AG09309 (cell line): ENCODE measurements around the gene RPS2.

Experiments used
- DNase-seq: peaks from one replicate; pipeline ENCODE4 v3.0.0-alpha.2; 2010; ENCODE audit warnings: low read depth
- H3K4me3 ChIP-seq: 2 replicates; pipeline ENCODE4 v1.5.1; 2011; ENCODE audit warnings: mild to moderate bottlenecking, low read depth, low read length, moderate library complexity; ENCODE audit not compliant: control insufficient read depth
- TF ChIP-seq, protein P1 (sequence below): IDR thresholded peaks from 2 replicates; pipeline ENCODE4 v1.5.1; 2011; ENCODE audit warnings: mild to moderate bottlenecking, low read depth, low read length, inconsistent platforms; ENCODE audit not compliant: insufficient read depth, control insufficient read depth; ENCODE audit errors: missing control alignments

The RPS2 gene

DNA sequence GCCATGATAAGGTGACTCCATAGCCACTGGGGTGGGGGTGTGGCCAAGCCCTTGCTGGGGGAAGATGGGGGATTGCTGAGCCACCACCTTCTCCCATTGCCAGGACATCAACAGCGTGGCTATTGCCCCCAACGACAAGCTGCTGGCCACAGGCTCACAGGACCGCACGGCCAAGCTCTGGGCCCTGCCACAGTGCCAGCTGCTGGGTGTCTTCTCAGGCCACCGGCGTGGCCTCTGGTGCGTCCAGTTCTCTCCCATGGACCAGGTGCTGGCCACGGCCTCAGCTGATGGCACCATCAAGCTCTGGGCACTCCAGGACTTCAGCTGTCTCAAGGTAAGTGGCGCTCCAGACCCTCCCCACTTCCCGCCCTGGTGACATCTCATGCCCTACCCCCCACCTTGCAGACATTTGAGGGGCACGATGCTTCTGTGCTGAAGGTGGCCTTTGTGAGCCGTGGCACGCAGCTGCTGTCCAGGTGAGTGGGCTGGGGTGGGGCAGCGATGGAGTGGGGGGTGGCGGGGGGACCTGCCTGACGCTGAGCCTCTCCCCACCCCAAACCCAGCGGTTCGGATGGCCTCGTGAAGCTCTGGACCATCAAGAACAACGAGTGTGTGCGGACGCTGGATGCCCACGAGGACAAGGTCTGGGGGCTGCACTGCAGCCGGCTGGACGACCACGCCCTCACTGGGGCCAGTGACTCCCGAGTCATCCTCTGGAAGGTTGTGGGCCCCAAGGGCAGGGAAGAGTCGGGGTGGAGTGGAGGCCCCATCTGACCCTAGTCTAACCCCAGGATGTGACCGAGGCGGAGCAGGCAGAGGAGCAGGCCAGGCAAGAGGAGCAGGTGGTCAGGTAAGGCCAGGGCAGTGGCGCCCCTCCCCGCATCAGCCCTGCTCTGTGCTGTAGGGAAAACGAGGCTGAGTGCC is 12.6 kb upstream of the RPS2 start:
- DNase-seq = no peak
- TF ChIP-seq, protein P1, sequence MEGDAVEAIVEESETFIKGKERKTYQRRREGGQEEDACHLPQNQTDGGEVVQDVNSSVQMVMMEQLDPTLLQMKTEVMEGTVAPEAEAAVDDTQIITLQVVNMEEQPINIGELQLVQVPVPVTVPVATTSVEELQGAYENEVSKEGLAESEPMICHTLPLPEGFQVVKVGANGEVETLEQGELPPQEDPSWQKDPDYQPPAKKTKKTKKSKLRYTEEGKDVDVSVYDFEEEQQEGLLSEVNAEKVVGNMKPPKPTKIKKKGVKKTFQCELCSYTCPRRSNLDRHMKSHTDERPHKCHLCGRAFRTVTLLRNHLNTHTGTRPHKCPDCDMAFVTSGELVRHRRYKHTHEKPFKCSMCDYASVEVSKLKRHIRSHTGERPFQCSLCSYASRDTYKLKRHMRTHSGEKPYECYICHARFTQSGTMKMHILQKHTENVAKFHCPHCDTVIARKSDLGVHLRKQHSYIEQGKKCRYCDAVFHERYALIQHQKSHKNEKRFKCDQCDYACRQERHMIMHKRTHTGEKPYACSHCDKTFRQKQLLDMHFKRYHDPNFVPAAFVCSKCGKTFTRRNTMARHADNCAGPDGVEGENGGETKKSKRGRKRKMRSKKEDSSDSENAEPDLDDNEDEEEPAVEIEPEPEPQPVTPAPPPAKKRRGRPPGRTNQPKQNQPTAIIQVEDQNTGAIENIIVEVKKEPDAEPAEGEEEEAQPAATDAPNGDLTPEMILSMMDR = no peak
- H3K4me3 ChIP-seq = no peak overlapping the region

DNA sequence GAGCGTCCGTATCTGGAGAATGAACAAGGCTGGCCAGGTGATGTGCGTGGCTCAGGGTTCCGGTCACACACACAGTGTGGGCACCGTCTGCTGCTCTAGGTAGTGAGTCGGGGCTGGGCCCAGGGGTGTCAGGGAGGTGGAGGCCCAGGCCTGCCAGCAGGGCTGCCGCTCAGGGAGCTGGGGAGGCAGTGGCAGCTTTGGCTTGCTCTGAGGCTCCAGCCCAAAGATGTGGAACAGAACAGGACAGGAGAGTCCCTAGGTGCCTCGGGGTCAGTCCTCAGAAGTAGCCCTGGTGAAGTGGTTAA is 11.5 kb upstream of the RPS2 start:
- no peak for DNase-seq
- TF ChIP-seq, protein P1 = no peak
- H3K4me3 ChIP-seq = no peak overlapping the region

DNA sequence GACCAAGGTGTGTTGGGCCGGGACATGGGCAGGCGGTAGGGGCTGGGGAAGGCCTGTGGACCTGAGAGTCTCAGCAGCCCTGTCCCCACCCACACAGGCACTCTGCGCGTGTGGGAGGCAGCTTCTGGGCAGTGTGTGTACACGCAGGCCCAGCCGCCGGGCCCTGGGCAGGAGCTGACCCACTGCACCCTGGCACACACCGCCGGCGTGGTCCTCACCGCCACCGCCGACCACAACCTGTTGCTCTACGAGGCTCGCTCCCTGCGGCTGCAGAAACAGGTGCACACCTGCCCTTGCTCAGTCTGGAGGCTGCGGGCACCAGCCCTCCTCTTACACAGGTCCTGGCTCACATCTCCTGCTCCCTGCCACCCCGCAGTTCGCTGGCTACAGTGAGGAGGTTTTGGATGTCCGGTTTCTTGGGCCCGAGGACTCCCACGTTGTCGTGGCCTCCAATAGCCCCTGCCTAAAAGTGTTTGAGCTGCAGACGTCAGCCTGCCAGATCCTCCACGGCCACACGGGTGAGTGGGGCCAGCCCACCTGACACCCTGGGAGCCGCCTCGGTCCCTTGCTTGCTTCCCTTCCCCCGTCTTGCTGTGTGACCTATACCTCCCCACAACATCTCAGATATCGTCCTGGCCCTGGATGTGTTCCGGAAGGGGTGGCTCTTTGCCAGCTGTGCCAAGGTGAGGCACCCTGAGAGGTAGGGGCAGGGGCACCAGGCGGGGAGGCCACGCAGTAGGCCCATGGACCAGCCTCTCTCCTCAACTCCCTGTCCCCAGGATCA is 11.0 kb upstream of the RPS2 start:
- DNase-seq = no peak
- TF ChIP-seq, protein P1 = no peak
- no peak overlapping the region for H3K4me3 ChIP-seq

DNA sequence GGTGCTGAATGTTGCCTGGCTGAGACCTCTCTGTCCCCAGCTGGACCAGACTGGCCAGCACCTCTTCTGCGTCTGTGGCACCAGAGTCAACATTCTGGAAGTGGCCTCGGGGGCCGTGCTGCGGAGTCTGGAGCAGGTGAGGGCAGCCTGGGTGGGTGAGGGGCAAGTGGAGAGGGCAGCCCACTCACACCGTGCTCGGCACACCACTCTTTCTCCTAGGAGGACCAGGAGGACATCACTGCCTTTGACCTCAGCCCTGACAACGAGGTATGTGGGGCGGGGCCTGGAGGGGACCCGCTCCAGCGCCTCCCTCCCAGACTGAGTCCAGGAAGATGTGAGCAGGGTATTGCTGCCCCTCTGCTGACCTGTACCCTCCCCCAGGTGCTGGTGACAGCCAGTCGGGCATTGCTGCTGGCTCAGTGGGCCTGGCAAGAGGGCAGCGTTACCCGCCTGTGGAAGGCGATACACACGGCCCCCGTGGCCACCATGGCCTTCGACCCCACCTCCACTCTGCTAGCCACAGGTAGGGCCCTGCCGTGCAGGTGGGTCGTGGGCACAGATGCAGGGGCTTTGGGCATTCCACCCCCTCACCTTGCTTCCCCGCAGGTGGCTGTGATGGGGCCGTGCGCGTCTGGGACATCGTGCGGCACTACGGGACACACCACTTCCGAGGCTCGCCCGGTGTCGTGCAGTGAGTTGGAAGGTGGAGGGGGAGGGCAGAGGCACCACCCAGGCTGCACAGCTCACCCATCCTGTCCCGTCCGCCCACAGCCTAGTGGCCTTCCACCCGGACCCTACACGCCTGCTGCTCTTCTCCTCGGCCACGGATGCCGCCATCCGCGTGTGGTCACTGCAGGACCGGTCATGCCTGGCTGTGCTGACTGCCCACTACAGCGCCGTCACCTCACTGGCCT is 9.8 kb upstream of the RPS2 start:
- TF ChIP-seq, protein P1 = no peak

DNA sequence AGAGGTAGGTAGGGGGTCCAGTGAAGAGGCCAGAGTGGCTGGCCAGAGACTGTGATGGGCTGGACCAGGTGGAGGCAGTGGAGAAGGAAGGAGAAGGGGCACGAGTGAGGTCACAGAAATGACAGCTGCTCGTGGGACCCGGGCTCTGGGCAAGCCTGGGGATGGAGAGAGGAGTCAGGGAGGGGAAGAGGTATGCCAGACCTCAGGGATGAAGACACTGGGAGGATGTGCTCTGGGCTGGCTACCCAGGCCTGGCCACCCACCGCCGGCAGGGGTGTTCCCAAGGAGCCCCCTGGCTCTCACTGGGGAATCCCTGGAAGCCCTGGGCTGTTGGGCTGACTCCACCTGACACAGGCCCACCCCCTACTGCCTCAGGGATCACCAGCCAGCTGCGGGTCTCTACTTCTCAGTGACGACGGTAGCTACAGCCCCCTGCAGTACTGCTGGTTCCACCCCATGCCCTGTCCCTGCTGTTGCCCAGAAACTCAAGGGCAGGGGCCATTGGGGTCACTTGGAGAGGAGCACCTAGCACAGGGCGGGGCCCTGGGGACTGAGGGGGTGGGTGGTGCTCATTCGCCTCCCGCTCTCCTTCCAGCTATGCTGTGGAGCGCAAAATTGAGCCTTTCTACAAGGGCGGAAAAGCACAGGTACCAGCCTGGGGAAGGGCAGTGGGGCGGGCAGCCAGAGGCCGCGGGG is 9.0 kb upstream of the RPS2 start:
- TF ChIP-seq, protein P1 = no peak
- H3K4me3 ChIP-seq = no peak overlapping the region
- no peak for DNase-seq

More for the DNA sequence above, 9.8 kb upstream of the RPS2 start:
- H3K4me3 ChIP-seq = no peak overlapping the region
- DNase-seq = no peak
